Stimulated activated naive CD8-positive, alpha-beta T cell treated with anti-CD3 and anti-CD28 coated beads, Interleukin-15, Interleukin-2, amounts not matched to agents 100 ng/mL and 50 ng/mL, for 24 hours (primary cell): ENCODE measurements around the gene LPIN2.
"Not testable (repeated sequence)": the region's sequence is repeated elsewhere in the genome, so short reads cannot be mapped to it uniquely, and the experiment has no call there.

ENCODE experiments used
- H3K27ac Mint-ChIP-seq: one replicate; pipeline ENCODE4 v1.8.0; 2021; ENCODE audit warnings: mild to moderate bottlenecking, mixed read lengths
- H3K27me3 Mint-ChIP-seq: one replicate; pipeline ENCODE4 v1.8.0; 2021; ENCODE audit warnings: mixed read lengths
- H3K36me3 Mint-ChIP-seq: one replicate; pipeline ENCODE4 v1.8.0; 2021; ENCODE audit warnings: low read depth, mixed read lengths
- H3K4me1 Mint-ChIP-seq: one replicate; pipeline ENCODE4 v1.8.0; 2021; ENCODE audit warnings: low read depth, mixed read lengths
- H3K4me3 Mint-ChIP-seq: one replicate; pipeline ENCODE4 v1.8.0; 2021; ENCODE audit warnings: mild to moderate bottlenecking, mixed read lengths
- H3K9me3 Mint-ChIP-seq: one replicate; pipeline ENCODE4 v1.8.0; 2021; ENCODE audit warnings: mixed read lengths

The LPIN2 gene

GRCh38 chr18:3052411-3052758, 39.4 kb upstream of the LPIN2 start:
- peaks cover 22% of the 10 kb centered on the region for H3K4me1 Mint-ChIP-seq
- no peak overlapping the region for H3K4me3 Mint-ChIP-seq
- H3K36me3 Mint-ChIP-seq, result no peaks in the 10 kb centered on the region
- H3K27me3 Mint-ChIP-seq, result no peaks in the 10 kb centered on the region
- H3K9me3 Mint-ChIP-seq, result peaks cover 6% of the 10 kb centered on the region
- peak overlapping the region; percentile 6 for H3K27ac Mint-ChIP-seq

DNA sequence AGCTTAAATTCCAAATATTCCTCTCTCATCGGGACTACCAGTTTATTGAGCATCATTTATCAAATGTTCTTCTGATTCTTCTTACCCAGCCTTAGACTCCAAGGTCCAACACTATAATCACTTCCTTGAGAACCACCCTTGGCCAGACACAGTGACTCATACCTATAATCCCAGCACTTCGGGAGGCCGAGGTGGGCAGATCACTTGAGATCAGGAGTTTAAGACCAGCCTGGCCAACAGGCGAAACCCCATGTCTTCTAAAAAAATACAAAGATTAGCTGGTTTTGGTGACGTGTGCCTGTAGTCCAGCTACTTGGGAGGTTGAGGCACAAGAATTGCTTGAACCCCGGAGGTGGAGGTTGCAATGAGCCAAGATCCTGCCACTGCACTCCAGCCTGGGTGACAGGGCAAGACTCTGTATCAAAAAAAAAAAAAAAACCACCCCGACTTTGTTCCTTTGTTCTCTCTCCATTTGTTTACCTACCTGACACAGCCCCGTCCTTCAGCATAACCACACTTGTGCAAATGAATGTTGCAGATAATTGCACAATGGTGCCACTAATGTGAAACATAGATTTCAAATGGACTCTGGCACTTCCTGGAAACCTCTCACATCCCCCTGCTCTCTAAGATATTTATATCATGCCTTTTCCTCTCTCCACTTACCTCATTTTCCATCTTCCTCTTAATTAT, 38.9 kb upstream of the LPIN2 start:
- Mint-ChIP-seq H3K4me3 (no peak overlapping the region), H3K36me3 (no peaks in the 10 kb centered on the region), H3K27ac (peak overlapping the region; percentile 6), H3K9me3 (peaks cover 6% of the 10 kb centered on the region), H3K27me3 (no peaks in the 10 kb centered on the region), H3K4me1 (peaks cover 21% of the 10 kb centered on the region)

DNA sequence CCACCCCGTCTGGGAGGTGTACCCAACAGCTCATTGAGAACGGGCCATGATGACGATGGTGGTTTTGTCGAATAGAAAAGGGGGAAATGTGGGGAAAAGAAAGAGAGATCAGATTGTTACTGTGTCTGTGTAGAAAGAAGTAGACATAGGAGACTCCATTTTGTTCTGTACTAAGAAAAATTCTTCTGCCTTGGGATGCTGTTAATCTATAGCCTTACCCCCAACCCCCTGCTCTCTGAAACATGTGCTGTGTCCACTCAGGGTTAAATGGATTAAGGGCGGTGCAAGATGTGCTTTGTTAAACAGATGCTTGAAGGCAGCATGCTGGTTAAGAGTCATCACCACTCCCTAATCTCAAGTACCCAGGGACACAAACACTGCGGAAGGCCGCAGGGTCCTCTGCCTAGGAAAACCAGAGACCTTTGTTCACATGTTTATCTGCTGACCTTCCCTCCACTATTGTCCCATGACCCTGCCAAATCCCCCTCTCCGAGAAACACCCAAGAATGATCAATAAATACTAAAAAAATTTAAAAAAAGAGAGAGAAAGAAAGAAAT, 37.0 kb upstream of the LPIN2 start:
- peaks cover 35% of the 10 kb centered on the region for H3K4me1 Mint-ChIP-seq
- not testable (repeated sequence) for H3K27me3 Mint-ChIP-seq, H3K9me3 Mint-ChIP-seq, H3K4me3 Mint-ChIP-seq, H3K27ac Mint-ChIP-seq, H3K36me3 Mint-ChIP-seq

- H3K9me3 Mint-ChIP-seq, result peaks cover 6% of the 10 kb centered on the region
- H3K4me3 Mint-ChIP-seq, result no peak overlapping the region
- peaks cover 35% of the 10 kb centered on the region for H3K4me1 Mint-ChIP-seq
- no peaks in the 10 kb centered on the region for H3K36me3 Mint-ChIP-seq
- H3K27me3 Mint-ChIP-seq, result no peaks in the 10 kb centered on the region
- H3K27ac Mint-ChIP-seq, result no peak overlapping the region
These were observed 35.9 kb upstream of the LPIN2 start for GRCh38 chr18:3048820-3049349.

GRCh38 chr18:3048121-3048520, 35.2 kb upstream of the LPIN2 start:
- H3K4me3 Mint-ChIP-seq, result no peak overlapping the region
- peaks cover 31% of the 10 kb centered on the region for H3K4me1 Mint-ChIP-seq
- H3K36me3 Mint-ChIP-seq, result no peaks in the 10 kb centered on the region
- H3K27ac Mint-ChIP-seq, result no peak overlapping the region
- peaks cover under 1% of the 10 kb centered on the region for H3K9me3 Mint-ChIP-seq
- H3K27me3 Mint-ChIP-seq, result no peaks in the 10 kb centered on the region

DNA sequence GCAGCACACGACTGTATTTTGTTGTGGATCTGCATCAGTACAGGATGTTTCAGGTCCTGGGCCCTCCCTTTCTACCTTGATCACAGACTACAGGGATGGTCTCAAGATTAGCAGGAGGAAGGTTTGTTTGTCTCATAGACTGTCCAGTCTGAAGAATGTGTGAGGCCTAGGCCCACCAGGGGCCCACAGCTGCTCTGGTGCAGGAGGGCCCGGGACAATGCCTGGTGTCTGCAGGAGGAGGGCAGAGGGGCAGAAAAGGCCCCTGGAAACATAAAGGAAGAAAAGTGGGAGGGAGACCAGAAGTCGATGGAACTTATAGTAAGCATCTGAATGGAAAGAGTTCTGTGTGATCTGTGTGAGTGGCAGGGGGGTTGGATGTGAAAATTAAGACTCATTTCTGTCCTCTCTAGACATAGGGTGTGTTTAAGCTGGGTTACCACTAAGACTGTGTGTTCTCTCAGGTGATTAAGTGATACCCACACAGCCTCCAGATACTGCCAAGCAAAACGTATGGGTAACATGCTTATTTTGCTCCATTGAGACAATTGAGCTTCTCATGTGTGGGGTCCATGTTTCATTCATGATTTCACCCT, 33.4 kb upstream of the LPIN2 start:
- H3K4me1 Mint-ChIP-seq, result peaks cover 22% of the 10 kb centered on the region
- no peaks in the 10 kb centered on the region for H3K36me3 Mint-ChIP-seq
- H3K27me3 Mint-ChIP-seq, result no peaks in the 10 kb centered on the region
- no peak overlapping the region for H3K27ac Mint-ChIP-seq
- no peaks in the 10 kb centered on the region for H3K9me3 Mint-ChIP-seq
- no peak overlapping the region for H3K4me3 Mint-ChIP-seq

GRCh38 chr18:3044931-3045698, 32.2 kb upstream of the LPIN2 start:
- no peaks in the 10 kb centered on the region for H3K9me3 Mint-ChIP-seq
- peaks cover 22% of the 10 kb centered on the region for H3K4me1 Mint-ChIP-seq
- H3K27me3 Mint-ChIP-seq, result no peaks in the 10 kb centered on the region
- H3K4me3 Mint-ChIP-seq, result no peak overlapping the region
- no peak overlapping the region for H3K27ac Mint-ChIP-seq
- no peaks in the 10 kb centered on the region for H3K36me3 Mint-ChIP-seq

DNA sequence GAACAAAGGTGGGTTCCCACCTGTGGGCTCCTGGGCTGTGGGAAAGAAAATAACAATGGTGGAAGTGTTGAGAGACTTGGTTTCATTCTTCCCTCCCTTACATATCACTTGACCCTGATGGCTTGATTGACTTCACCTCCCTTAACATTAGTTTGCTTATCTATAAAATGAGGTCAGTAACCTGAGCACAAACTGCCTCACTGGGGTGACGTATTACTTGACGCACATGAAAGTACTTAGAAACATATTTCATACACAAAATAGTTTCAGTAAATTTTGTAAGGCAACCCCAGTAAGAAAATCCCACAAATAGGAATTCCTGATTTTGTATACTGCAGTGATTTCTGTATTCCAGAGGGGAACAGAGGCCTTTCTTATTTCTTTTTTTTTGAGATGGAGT, 29.4 kb upstream of the LPIN2 start:
- H3K4me1 Mint-ChIP-seq, result peaks cover 19% of the 10 kb centered on the region
- no peak overlapping the region for H3K27ac Mint-ChIP-seq

DNA sequence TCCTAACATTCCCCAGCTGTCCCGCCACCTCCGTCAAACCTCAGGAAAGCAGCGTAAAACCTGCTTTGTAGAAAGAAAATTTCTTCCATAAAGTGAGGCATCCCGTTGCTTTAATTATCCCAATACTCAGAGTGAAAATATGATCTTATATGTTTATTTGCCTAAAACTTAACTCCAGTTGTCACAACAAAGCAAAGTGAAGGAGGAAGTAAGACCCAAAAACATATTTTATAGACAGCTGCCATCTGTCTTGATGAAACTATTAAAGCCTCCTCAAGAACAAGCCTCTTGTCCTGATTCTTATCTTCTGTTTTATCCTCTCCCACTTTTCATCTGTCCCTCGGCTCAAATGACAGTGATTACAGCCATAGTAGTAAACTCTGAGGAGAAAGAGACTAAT, 28.9 kb upstream of the LPIN2 start:
- H3K9me3 Mint-ChIP-seq, result no peaks in the 10 kb centered on the region
- no peak overlapping the region for H3K4me3 Mint-ChIP-seq
- H3K27me3 Mint-ChIP-seq, result no peaks in the 10 kb centered on the region
- no peaks in the 10 kb centered on the region for H3K36me3 Mint-ChIP-seq
- H3K27ac Mint-ChIP-seq, result no peak overlapping the region
- peaks cover 20% of the 10 kb centered on the region for H3K4me1 Mint-ChIP-seq

More for the DNA sequence above, 29.4 kb upstream of the LPIN2 start:
- Mint-ChIP-seq H3K36me3 (no peaks in the 10 kb centered on the region), H3K4me3 (no peak overlapping the region), H3K9me3 (no peaks in the 10 kb centered on the region), H3K27me3 (no peaks in the 10 kb centered on the region)

GRCh38 chr18:3040881-3041280, 27.9 kb upstream of the LPIN2 start:
- H3K36me3 Mint-ChIP-seq, result no peaks in the 10 kb centered on the region
- no peaks in the 10 kb centered on the region for H3K9me3 Mint-ChIP-seq
- H3K27ac Mint-ChIP-seq, result no peak overlapping the region
- H3K4me3 Mint-ChIP-seq, result no peak overlapping the region
- peaks cover 10% of the 10 kb centered on the region for H3K4me1 Mint-ChIP-seq
- peaks cover 2% of the 10 kb centered on the region for H3K27me3 Mint-ChIP-seq

GRCh38 chr18:3040173-3040572, 27.2 kb upstream of the LPIN2 start:
- no peak overlapping the region for H3K4me3 Mint-ChIP-seq
- H3K4me1 Mint-ChIP-seq, result peaks cover 6% of the 10 kb centered on the region
- no peaks in the 10 kb centered on the region for H3K9me3 Mint-ChIP-seq
- peak overlapping the region; percentile 3 for H3K27ac Mint-ChIP-seq
- H3K27me3 Mint-ChIP-seq, result peaks cover 3% of the 10 kb centered on the region
- H3K36me3 Mint-ChIP-seq, result no peaks in the 10 kb centered on the region

- Mint-ChIP-seq H3K4me3 (no peak overlapping the region), H3K36me3 (no peaks in the 10 kb centered on the region)
These were observed 24.5 kb upstream of the LPIN2 start for GRCh38 chr18:3037423-3037915.

DNA sequence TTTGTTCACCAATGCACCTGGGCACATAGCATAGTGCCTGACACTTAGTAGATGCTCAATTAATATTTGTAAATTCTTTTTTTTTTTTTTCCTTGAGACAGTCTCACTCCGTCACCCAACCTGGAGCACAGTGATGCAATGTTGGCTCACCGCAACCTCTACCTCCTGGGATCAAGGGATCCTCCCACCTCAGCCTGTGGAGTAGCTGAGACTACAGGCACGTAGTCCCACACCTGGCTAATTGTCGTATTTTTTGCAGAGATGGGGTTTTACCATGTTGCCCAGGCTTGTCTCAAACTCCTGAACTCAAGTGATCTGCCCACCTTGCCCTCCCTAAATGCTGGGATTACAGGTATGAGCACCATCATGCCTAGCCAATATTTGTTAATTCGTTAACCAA, 23.2 kb upstream of the LPIN2 start:
- H3K27ac Mint-ChIP-seq, result no peak overlapping the region
- no peaks in the 10 kb centered on the region for H3K36me3 Mint-ChIP-seq
- peaks cover 3% of the 10 kb centered on the region for H3K27me3 Mint-ChIP-seq
- H3K4me1 Mint-ChIP-seq, result peaks cover 6% of the 10 kb centered on the region
- H3K4me3 Mint-ChIP-seq, result no peak overlapping the region
- no peaks in the 10 kb centered on the region for H3K9me3 Mint-ChIP-seq

More at GRCh38 chr18:3037423-3037915, 24.5 kb upstream of the LPIN2 start:
- no peak overlapping the region for H3K27ac Mint-ChIP-seq
- peaks cover 3% of the 10 kb centered on the region for H3K27me3 Mint-ChIP-seq
- H3K9me3 Mint-ChIP-seq, result no peaks in the 10 kb centered on the region
- peaks cover 6% of the 10 kb centered on the region for H3K4me1 Mint-ChIP-seq

DNA sequence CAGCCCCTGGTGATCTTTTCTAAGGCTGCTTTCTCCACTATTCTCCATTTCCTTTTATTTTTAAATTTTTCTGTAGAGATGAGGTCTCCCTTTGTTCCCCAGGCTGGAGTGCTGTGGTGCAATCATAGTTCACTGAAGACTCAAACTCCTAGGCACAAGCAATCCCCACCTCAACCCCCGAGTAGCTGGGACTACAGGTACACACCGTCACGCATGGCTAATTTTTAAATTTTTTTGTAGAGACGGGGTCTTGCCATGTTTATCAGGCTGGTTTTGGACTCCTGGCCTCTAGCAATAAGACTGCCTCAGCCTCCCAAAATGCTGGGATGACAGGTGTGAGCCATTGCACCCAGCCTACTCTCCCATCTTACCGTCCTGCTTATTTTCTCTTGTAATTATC, 22.7 kb upstream of the LPIN2 start:
- Mint-ChIP-seq H3K4me1 (peaks cover 6% of the 10 kb centered on the region), H3K27me3 (peaks cover 3% of the 10 kb centered on the region), H3K36me3 (no peaks in the 10 kb centered on the region), H3K4me3 (no peak overlapping the region), H3K27ac (no peak overlapping the region), H3K9me3 (no peaks in the 10 kb centered on the region)

DNA sequence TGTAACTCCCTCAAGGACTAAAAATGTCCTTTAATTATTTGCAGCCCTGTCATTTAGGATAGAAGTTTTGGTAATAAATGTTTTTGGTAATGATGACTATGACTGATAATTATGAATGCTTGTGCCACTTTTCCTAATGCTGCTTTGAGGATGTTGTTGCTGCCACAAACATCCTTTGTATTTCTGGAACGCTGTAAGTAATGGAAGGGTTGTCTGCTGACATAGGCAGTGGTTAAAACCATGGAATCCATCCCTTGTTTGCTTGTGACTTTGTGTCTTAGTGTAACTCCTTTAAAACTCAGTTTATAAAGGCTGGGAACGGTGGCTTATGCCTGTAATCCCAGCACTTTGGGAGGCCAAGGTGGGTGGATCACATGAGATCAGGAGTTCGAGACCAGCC, 19.8 kb upstream of the LPIN2 start:
- Mint-ChIP-seq H3K9me3 (no peaks in the 10 kb centered on the region), H3K4me1 (peaks cover 5% of the 10 kb centered on the region), H3K27me3 (peaks cover 3% of the 10 kb centered on the region), H3K27ac (no peak overlapping the region), H3K4me3 (no peak overlapping the region), H3K36me3 (no peaks in the 10 kb centered on the region)
